H9 (cell line): ENCODE results near the gene IDH1. TPM values are rescaled to one million over a fixed set of nuclear protein-coding genes. Genes with fewer than 3 reads are reported as not detected.
"Not testable (repeated sequence)": the region's sequence is repeated elsewhere in the genome, so short reads cannot be mapped to it uniquely, and the experiment has no call there.

Source experiments
- DNase-seq: peaks from one replicate; pipeline ENCODE4 v3.0.0-alpha.2; 2017
- H2AFZ ChIP-seq: one replicate; pipeline ENCODE4 v1.6.1; 2013; ENCODE audit warnings: mild to moderate bottlenecking, low read length, control low read depth, moderate library complexity
- H2AK5ac ChIP-seq: 2 replicates; pipeline ENCODE4 v1.6.1; 2013; ENCODE audit warnings: low read length, control low read depth, mixed read lengths; ENCODE audit not compliant: insufficient read length
- H2BK120ac ChIP-seq: one replicate; pipeline ENCODE4 v1.6.1; 2013; ENCODE audit warnings: low read depth, mild to moderate bottlenecking, low read length, control low read depth, inconsistent platforms; ENCODE audit not compliant: poor library complexity, severe bottlenecking
- H2BK12ac ChIP-seq: 2 replicates; pipeline ENCODE4 v1.6.1; 2013; ENCODE audit warnings: low read length, control low read depth, mixed read lengths, low read depth; ENCODE audit not compliant: insufficient read length
- H2BK15ac ChIP-seq: 2 replicates; pipeline ENCODE4 v1.6.1; 2013; ENCODE audit warnings: low read depth, low read length, control low read depth
- H2BK20ac ChIP-seq: one replicate; pipeline ENCODE4 v1.6.1; 2013; ENCODE audit warnings: low read depth, mild to moderate bottlenecking, low read length, control low read depth, inconsistent platforms; ENCODE audit not compliant: poor library complexity, severe bottlenecking
- H2BK5ac ChIP-seq: 2 replicates; pipeline ENCODE4 v1.6.1; 2013; ENCODE audit warnings: low read length, control low read depth, mixed read lengths; ENCODE audit not compliant: insufficient read length
- H3K14ac ChIP-seq: 2 replicates; pipeline ENCODE4 v1.6.1; 2013; ENCODE audit warnings: low read length, control low read depth; ENCODE audit not compliant: insufficient read depth
- H3K18ac ChIP-seq: 2 replicates; pipeline ENCODE4 v1.6.1; 2013; ENCODE audit warnings: low read depth, mild to moderate bottlenecking, mixed read lengths, low read length, control low read depth; ENCODE audit not compliant: insufficient read length
- H3K23ac ChIP-seq: 2 replicates; pipeline ENCODE4 v1.6.1; 2013; ENCODE audit warnings: low read length, control low read depth, mixed read lengths, low read depth; ENCODE audit not compliant: insufficient read length
- H3K23me2 ChIP-seq: 2 replicates; pipeline ENCODE4 v1.6.1; 2013; ENCODE audit warnings: low read depth, mild to moderate bottlenecking, mixed read lengths, low read length, control low read depth; ENCODE audit not compliant: insufficient read length, poor library complexity, severe bottlenecking
- H3K27ac ChIP-seq: 2 replicates; pipeline ENCODE4 v1.5.1; 2013; ENCODE audit warnings: low read length, control low read depth, mixed read lengths, low read depth; ENCODE audit not compliant: insufficient read length
- H3K27me3 ChIP-seq: 2 replicates; pipeline ENCODE4 v1.6.1; 2013; ENCODE audit warnings: low read length, control low read depth, inconsistent platforms; ENCODE audit not compliant: insufficient read depth
- H3K4ac ChIP-seq: 2 replicates; pipeline ENCODE4 v1.6.1; 2013; ENCODE audit warnings: low read depth, mild to moderate bottlenecking, control low read depth, inconsistent platforms, low read length, moderate library complexity
- H3K4me1 ChIP-seq: 2 replicates; pipeline ENCODE4 v1.6.1; 2013; ENCODE audit warnings: low read length, control low read depth, inconsistent platforms; ENCODE audit not compliant: insufficient read depth
- H3K4me2 ChIP-seq: 2 replicates; pipeline ENCODE4 v1.6.1; 2013; ENCODE audit warnings: low read length, control low read depth, mixed read lengths; ENCODE audit not compliant: insufficient read length, insufficient read depth
- H3K56ac ChIP-seq: 2 replicates; pipeline ENCODE4 v1.6.1; 2013; ENCODE audit warnings: low read depth, mild to moderate bottlenecking, mixed read lengths, low read length, control low read depth; ENCODE audit not compliant: insufficient read length
- H3K79me1 ChIP-seq: 2 replicates; pipeline ENCODE4 v1.6.1; 2013; ENCODE audit warnings: low read depth, mild to moderate bottlenecking, moderate library complexity, low read length, control low read depth, inconsistent platforms; ENCODE audit not compliant: insufficient read depth, poor library complexity, severe bottlenecking
- H3K79me2 ChIP-seq: 2 replicates; pipeline ENCODE4 v1.6.1; 2013; ENCODE audit warnings: low read length, control low read depth, inconsistent platforms; ENCODE audit not compliant: insufficient read depth
- H3K9ac ChIP-seq: 2 replicates; pipeline ENCODE4 v1.6.1; 2013; ENCODE audit warnings: low read length, control low read depth, mixed read lengths; ENCODE audit not compliant: insufficient read length; ENCODE audit errors: extremely low read depth
- H3K9me3 ChIP-seq: one replicate; pipeline ENCODE4 v1.6.1; 2013; ENCODE audit warnings: low read depth, low read length, inconsistent platforms; ENCODE audit not compliant: control insufficient read depth
- H3T11ph ChIP-seq: one replicate; pipeline ENCODE4 v1.6.1; 2013; ENCODE audit warnings: mild to moderate bottlenecking, low read length, control low read depth, inconsistent platforms
- H4K20me1 ChIP-seq: one replicate; pipeline ENCODE4 v1.6.1; 2013; ENCODE audit not compliant: control insufficient read depth, insufficient read length, insufficient read depth
- H4K5ac ChIP-seq: 2 replicates; pipeline ENCODE4 v1.6.1; 2013; ENCODE audit warnings: low read depth, mild to moderate bottlenecking, mixed read lengths, low read length, control low read depth; ENCODE audit not compliant: insufficient read length
- H4K8ac ChIP-seq: replicated peaks from 2 replicates; pipeline ENCODE4 v1.6.1; 2013; ENCODE audit warnings: low read length, control low read depth, mixed read lengths, low read depth; ENCODE audit not compliant: insufficient read length
- H4K91ac ChIP-seq: 2 replicates; pipeline ENCODE4 v1.6.1; 2013; ENCODE audit warnings: low read depth, mild to moderate bottlenecking, moderate library complexity, mixed read lengths, low read length, control low read depth; ENCODE audit not compliant: insufficient read length
- H3K27ac Mint-ChIP-seq, 3 experiments: 2 replicates in 2 of 3; 3 replicates in 1 of 3; pipeline ENCODE4 v1.8.0; 2020 to 2021; ENCODE audit warnings: mixed read lengths in 3 of 3, mild to moderate bottlenecking in 1 of 3, moderate library complexity in 1 of 3
- H3K27me3 Mint-ChIP-seq: 2 replicates; pipeline ENCODE4 v1.8.0; 2021; ENCODE audit warnings: low read depth, mild to moderate bottlenecking, moderate library complexity, mixed read lengths
- H3K36me3 Mint-ChIP-seq, 3 experiments: 2 replicates in 2 of 3; 3 replicates in 1 of 3; pipeline ENCODE4 v1.8.0; 2020 to 2021; ENCODE audit warnings: low read depth in 3 of 3, mixed read lengths in 3 of 3; ENCODE audit not compliant: insufficient read depth in 1 of 3
- H3K4me1 Mint-ChIP-seq, 2 experiments: 2 replicates each; pipeline ENCODE4 v1.8.0; 2020; ENCODE audit warnings: mixed read lengths in 2 of 2
- H3K4me3 Mint-ChIP-seq, 2 experiments: 2 replicates in 1 of 2; 3 replicates in 1 of 2; pipeline ENCODE4 v1.8.0; 2020 to 2021; ENCODE audit warnings: mild to moderate bottlenecking in 2 of 2, mixed read lengths in 2 of 2, moderate library complexity in 1 of 2
- H3K9me3 Mint-ChIP-seq, 2 experiments: 2 replicates in 1 of 2; 3 replicates in 1 of 2; pipeline ENCODE4 v1.8.0; 2020; ENCODE audit warnings: mild to moderate bottlenecking in 2 of 2, mixed read lengths in 2 of 2, moderate library complexity in 1 of 2
- WGBS: extraction: QIAGEN DNeasy Blood & Tissue Kit; methylation state at CpG from one replicate; pipeline ENCODE4 v1.1.7; 2013; ENCODE audit warnings: missing lambda C conversion rate, low lambda C conversion rate, mixed read lengths; ENCODE audit not compliant: insufficient read length; ENCODE audit errors: extremely low coverage; 5-methylcytosine and 5-hydroxymethylcytosine counted together
- total RNA-seq: library from RNA; stranded (reverse); gene quantifications from 2 replicates; pipeline ENCODE4 v1.2.1, GENCODE V29; 2021
- TF ChIP-seq, protein P1 (sequence below): fragments of 200-600 bp; sonication (generic); conservative IDR thresholded peaks from 3 replicates; pipeline ENCODE4 v1.8.0; 2021; ENCODE audit warnings: antibody characterized with exemption, mild to moderate bottlenecking

IDH1 gene
- total RNA-seq, 1 experiment from 2014 or later: 234 TPM

DNA sequence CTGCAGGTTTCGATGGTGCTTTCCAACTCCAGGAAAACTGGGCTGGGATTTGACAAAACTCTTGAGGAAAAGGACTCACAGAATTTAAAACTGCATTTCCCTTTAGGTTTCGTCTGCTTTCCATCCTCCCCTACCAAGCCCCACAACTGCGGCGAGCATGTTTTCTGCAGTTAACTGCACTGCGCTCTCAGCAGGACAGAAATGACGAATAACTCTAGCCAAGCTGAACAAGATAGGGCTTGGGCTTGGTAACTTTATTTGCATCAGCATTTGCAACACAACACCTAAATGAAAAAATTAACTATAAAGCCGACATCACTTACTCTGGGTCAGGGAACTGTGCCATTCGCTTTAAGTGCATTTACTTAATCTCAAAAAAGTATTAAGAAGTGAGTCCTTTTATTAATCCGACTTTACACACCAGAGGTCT, 10.5 kb upstream of the IDH1 start:
- Histone ChIP-seq H2BK12ac (no peak overlapping the region), H2AFZ (peak overlapping the region; percentile 1), H3K27ac (peak overlapping the region; percentile 46), H3K79me2 (peaks cover 18% of the 10 kb centered on the region), H4K91ac (no peak overlapping the region), H3K23ac (no peak overlapping the region), H3K27me3 (no peaks in the 10 kb centered on the region), H3K4me1 (no peaks in the 10 kb centered on the region), H2BK120ac (no peak overlapping the region), H3K4me2 (peak overlapping the region; percentile 65), H3K56ac (no peak overlapping the region), H2BK20ac (no peak overlapping the region), H3K4ac (no peak overlapping the region), H2AK5ac (no peak overlapping the region), H3K9ac (peak overlapping the region; percentile 32), H3K79me1 (peaks cover 3% of the 10 kb centered on the region), H2BK15ac (no peak overlapping the region), H3K18ac (peak overlapping the region; percentile 35), H3K9me3 (no peaks in the 10 kb centered on the region), H3T11ph (no peak overlapping the region), H4K20me1 (no peaks in the 10 kb centered on the region), H3K14ac (no peak overlapping the region), H3K23me2 (peaks cover 4% of the 10 kb centered on the region), H2BK5ac (no peak overlapping the region), H4K8ac (no peak overlapping the region), H4K5ac (no peak overlapping the region)
- DNase-seq: no peak
- H3K27ac Mint-ChIP-seq: peak overlapping the region; percentile 96 to 98 (median 98)
- peaks cover 0 to 7% (median 1%) of the 10 kb centered on the region in 3 experiments; a peak in 5 of 7 replicates for H3K36me3 Mint-ChIP-seq
- TF ChIP-seq, protein P1, sequence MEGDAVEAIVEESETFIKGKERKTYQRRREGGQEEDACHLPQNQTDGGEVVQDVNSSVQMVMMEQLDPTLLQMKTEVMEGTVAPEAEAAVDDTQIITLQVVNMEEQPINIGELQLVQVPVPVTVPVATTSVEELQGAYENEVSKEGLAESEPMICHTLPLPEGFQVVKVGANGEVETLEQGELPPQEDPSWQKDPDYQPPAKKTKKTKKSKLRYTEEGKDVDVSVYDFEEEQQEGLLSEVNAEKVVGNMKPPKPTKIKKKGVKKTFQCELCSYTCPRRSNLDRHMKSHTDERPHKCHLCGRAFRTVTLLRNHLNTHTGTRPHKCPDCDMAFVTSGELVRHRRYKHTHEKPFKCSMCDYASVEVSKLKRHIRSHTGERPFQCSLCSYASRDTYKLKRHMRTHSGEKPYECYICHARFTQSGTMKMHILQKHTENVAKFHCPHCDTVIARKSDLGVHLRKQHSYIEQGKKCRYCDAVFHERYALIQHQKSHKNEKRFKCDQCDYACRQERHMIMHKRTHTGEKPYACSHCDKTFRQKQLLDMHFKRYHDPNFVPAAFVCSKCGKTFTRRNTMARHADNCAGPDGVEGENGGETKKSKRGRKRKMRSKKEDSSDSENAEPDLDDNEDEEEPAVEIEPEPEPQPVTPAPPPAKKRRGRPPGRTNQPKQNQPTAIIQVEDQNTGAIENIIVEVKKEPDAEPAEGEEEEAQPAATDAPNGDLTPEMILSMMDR: no peak
- no peaks in the 10 kb centered on the region for H3K27me3 Mint-ChIP-seq
- peaks cover 4 to 5% of the 10 kb centered on the region in 2 experiments; a peak in 1 of 5 replicates for H3K9me3 Mint-ChIP-seq
- H3K4me3 Mint-ChIP-seq: peak overlapping the region; percentile 91 to 98
- WGBS: no CpG with 5 or more reads among the region's 9 CpGs
- peaks cover 31 to 33% of the 10 kb centered on the region in 2 experiments for H3K4me1 Mint-ChIP-seq

DNA sequence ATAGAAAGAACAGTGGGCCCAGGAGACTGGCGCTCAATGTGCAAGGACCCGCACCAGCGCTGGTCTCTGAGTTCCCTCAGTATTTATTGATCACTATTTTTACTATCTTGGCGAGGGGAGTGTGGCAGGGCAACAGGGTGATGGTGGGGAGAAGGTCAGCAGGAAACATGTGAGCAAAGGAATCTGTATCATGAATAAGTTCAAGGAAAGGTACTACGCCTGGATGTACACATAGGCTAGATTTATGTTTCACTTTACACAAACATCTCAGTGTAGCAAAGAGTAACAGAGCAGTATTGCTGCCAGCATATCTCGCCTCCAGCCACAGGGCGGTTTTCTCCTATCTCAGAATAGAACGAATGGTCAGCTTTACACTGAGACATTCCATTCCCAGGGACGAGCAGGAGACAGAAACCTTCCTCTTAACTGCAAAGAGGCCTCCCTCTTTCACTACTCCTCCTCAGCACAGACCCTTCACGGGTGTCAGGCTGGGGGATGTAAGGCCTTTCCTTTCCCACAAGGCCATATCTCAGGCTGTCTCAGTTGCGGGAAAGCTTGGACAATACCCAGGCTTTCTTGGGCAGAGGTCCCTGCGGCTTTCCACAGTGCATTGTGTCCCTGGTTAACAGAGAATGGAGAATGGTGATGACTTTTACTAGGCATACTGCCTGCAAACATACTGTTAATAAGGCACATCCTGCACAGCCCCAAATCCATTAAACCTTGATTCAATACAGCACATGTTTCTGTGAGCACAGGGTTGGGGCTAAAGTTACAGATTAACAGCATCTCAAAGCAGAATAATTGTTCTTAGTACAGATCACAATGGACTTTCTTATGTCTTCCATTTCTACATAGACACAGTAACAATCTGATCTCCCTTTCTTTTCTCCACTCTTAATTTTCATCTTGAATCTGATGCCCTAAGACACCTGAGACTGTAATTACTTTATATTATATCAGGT, 2.3 kb upstream of the IDH1 start:
- not testable (repeated sequence) for H2AK5ac ChIP-seq, H2AFZ ChIP-seq, H3K23me2 ChIP-seq, H2BK20ac ChIP-seq, H3K4me2 ChIP-seq, H3K9me3 Mint-ChIP-seq, H2BK12ac ChIP-seq, H4K91ac ChIP-seq, H3K27me3 Mint-ChIP-seq, H3K14ac ChIP-seq, H3K27me3 ChIP-seq, H3K18ac ChIP-seq, DNase-seq, H4K20me1 ChIP-seq, H3K56ac ChIP-seq, H4K5ac ChIP-seq, H3K27ac ChIP-seq, H3K79me2 ChIP-seq, H2BK120ac ChIP-seq, H2BK15ac ChIP-seq, H3T11ph ChIP-seq, H3K9me3 ChIP-seq, H2BK5ac ChIP-seq, H3K4ac ChIP-seq, H3K9ac ChIP-seq, H3K23ac ChIP-seq, H3K4me1 ChIP-seq, H3K79me1 ChIP-seq, H4K8ac ChIP-seq
- peaks cover 15 to 19% (median 17%) of the 10 kb centered on the region in 3 experiments for H3K36me3 Mint-ChIP-seq
- H3K27ac Mint-ChIP-seq: peak overlapping the region in 2 of 3 experiments; percentile 9 to 59; a peak in 3 of 7 replicates
- peaks cover 24% of the 10 kb centered on the region in 2 experiments for H3K4me1 Mint-ChIP-seq
- WGBS: no CpG with 5 or more reads among the region's 12 CpGs
- H3K4me3 Mint-ChIP-seq: peak overlapping the region in 1 of 2 experiments; percentile 11; a peak in 1 of 5 replicates
